GM12872 (cell line): Measurements from ENCODE around the gene ADGRL3.

Experiments used
- CTCF ChIP-seq: IDR thresholded peaks from 3 replicates; pipeline ENCODE4 v1.5.1; 2011; ENCODE audit warnings: low read depth, mild to moderate bottlenecking, low read length, moderate library complexity; ENCODE audit not compliant: insufficient read depth

Gene ADGRL3

GRCh38 chr4:61762722-61763627 lies 562.8 kb downstream of the ADGRL3 start:
- no peak for TF ChIP-seq CTCF

GRCh38 chr4:61763682-61764081 lies 563.6 kb downstream of the ADGRL3 start:
- TF ChIP-seq CTCF: no peak

GRCh38 chr4:61770456-61770855 lies 570.3 kb downstream of the ADGRL3 start:
- TF ChIP-seq CTCF: no peak

GRCh38 chr4:61771056-61771455 lies 570.9 kb downstream of the ADGRL3 start:
- no peak for TF ChIP-seq CTCF

GRCh38 chr4:61772126-61772525 lies 572.0 kb downstream of the ADGRL3 start:
- TF ChIP-seq CTCF: no peak

- TF ChIP-seq CTCF: no peak
Measured at GRCh38 chr4:61773655-61774245, 573.6 kb downstream of the ADGRL3 start.

GRCh38 chr4:61782133-61782532 lies 582.0 kb downstream of the ADGRL3 start:
- no peak for TF ChIP-seq CTCF
